ENCODE data around the gene SEPTIN12.
A peak's percentile ranks its signal among the peaks of the same experiment; 100 is the strongest.
"Not testable (repeated sequence)": the region's sequence is repeated elsewhere in the genome, so short reads cannot be mapped to it uniquely, and the experiment has no call there.

Gene SEPTIN12

DNA sequence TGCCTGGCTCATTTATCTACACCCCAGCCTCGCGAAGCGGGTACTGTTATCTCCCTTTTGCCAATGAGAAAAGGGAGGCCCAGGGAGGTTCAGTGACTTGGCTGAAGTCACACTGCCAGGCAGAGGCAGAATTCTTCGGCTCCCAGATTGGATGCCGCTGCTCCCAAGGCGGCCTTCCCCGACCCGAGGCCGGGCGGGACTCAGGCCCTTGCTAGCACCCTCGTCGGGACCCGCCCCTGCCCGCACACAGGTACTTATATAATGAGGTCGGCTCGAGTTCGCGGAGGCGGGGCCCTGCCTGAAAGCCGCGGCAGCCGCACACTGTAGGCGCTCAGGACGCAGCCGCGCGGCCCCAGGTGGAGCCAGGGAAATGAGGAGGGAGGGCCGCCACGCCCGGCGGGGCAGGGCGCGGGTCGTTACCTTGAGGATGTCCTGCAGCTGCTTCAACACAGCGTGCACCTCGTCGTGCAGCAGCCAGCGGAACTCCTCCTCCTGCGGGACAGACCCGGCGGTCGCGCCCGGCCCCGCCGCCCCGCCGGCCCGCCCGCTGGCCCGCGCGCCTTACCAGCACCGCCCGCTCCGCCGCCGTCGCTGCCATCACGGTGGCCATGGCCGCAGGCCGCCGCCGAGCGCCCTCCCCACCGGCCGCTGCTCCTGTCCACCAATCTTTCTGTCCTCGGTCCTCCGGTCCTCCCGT, 14.0 kb upstream of the SEPTIN12 start, which contains the start of gene ROGDI:
Gene ROGDI, minus strand, starts transcription at position 672 of the 697 bp plus-strand sequence. Its CDS starts 62 bp downstream, at position 610.
- peak; percentile 89 for DNase-seq

DNA sequence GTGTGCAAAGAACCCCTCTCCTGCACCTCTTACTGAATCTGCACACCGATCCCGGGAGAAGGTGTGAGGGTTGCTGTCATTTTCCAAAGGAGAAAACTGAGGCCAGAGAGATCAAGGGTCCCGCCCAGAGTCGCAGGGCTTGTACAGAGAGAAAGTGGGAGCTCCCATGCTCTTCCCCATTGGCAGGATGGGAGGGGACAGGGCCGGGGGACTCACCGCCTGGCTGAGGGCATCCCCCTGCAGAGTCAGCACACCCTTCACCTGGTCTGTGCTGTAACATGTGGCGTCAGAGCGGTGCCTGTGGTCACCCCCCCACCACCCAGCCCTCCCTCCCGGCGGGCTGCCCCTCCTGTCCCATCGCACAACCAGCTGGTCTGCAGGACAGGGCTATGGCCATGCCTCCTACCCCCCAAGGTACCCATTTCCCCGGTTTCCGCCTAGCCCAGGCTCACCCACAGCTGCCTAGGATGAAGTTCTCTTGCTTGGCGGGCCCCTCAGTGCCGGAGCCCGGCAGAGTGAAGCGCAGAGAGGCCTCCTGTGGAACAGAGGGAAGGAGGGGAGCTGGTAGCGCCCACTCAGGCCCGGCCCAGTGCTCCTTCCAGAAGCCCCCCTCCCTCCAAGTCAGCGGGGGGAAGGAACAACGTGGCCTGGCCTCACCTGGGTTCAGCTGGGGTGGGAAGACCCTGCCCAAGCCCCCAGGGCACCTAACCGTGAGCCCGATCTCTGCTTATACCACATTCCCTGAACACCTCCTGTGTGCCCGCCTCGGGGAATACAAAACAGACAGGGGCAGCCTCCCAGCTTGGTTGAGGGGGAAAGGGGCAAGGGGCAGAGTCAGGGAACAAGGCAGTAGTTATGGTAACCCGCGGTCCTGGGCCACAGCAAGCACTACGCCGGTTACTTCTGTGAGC, 13.2 kb upstream of the SEPTIN12 start:
- no peak for DNase-seq

DNA sequence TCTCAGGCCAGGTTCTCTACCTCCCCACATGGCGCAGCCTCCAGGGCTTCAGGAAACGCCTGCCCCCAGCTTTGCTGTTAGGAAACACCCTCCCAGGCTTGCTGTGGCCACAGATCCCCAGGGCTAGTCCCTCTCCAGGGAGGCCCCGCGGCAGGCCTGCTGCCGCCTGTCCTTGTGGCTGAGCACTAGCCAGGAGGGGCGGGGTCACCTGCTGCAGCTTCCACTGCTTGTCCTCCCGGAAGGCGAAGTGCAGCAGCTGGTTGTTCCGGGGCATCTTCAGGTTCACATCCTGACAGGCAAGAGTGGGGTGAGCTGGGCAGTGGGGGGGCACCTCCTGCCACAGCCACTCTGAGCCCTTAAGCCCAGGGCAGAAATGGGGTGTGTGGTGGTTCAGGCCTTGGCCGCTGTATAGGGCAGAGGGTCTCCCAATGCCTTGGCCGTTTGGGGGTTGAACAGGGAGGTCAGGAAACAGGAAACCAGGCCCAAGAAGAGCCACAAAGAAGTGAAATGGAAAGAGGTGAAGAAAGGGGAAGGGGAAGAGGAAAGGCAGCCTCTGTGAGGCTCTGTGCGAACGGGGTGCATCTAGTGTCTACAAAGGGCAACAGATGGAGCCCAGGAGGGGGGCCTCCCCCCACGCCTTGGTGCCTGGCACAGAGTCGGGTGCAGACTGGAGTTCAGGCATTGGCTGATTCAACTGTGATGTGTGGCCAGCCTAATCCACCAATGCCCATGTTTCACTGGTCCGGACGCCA, 12.3 kb upstream of the SEPTIN12 start:
- DNase-seq: no peak

DNA sequence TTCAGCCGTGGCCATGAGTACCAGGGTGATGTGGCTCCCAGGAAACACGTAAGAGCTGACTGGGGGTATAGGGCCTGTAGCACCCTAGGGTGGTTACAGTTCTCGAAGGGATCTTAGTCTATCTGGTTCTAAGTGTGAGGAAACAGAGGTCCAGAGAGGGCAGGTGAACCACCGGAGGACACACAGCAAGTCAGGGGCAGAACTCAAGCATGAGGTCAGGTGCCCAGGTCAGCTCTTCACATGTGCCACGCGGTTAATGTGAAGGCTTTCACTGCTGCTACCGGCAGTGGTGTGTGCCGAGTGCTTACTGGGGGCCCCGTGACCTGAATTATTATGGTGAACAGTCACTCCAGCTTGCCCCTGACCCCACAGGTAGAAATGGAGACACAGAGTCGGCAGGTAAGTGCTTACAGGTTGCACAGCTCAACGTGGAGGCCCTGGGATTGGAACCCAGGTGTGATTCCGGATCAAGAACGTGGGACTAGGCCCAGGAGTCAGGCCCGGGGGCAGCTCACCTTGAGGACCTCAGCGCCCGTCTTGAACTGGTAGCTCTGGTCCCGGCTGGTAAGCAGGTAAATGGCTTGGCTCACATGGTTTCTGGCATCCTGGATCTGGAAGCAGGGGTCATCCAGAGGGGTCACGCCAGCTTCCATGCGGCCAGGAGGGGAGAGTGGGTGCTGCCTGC, 11.2 kb upstream of the SEPTIN12 start:
- no peak for DNase-seq

DNA sequence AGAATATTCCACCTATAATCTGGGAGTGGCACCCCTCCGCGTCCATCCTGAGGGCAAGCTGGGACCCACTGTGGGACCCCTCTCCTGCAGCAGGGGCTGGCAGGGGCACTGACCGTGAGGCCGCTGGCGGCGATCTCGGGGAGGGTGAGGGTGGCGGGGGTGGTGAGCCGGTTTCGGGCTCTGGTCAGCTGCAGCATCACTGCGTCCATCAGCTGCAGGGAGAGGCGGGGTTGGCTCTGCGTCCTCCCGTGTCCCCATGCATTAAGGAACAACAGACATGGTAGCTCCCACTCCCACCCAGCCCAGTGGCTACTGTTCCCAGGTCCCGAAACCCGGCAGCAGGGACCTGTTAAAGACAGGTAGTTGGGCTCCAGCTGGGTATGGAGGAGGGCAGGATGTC, 10.3 kb upstream of the SEPTIN12 start:
- DNase-seq: no peak

DNA sequence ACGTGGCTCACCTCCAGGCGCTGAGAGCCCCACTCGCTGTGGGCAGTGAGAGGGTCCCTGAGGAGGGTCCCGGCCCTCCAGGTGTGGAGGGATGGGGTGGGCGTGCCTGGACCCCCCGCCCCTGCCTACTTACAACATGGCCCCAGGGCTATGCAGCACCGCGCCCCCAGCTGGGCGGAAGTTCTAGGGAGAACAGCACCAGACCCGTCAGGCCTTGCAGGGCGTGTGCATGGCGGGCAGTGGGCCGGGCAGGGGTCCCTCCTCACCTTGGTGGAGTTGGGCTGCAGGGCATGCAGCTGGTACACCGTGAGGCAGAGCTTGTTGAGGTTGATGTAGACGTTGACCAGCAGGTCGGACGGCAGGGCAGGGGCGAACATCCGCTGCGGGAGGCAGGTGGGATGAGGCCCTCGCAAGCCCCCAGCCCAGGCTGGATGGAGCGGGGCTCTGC, 9.7 kb upstream of the SEPTIN12 start:
- DNase-seq: no peak

DNA sequence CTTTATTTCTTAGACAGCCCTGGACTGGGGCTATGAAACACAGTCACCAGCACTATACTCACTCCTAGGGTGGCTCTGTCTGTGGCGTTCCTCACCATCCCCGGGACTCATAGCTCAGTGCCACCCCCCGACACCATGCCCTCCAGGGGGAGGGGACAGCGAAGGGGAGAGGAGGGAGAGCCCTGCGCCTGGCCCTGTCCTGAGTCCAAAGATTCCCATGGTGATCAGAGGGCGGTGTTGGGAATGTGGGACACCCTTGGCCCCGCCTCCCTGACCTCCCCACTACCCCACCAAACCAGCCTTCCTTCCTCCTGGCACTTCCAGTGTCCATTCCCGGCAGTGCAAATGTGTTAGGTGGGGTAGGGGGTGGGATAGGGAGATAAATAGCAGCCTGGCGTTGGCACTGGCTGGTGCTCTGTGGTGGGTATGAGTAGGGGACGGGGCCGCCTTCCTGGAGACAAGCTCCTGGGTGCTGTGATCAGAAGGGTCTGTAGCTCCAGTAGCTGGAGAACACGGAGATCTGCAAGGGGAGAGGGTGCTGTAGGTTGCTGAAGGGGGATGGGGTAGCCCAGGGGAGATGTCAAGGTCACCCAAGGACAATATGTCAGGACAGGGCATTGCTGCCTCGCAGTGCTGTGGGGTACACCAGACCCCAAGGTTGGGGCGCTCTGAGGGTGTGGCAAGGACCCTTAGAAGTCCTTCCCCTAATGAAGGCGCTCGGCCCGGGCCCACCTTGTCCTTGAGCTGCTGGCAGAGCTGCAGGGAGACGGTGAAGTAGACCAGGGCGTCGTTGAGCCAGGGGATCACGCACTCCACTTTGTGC, 9.0 kb upstream of the SEPTIN12 start:
- no peak for DNase-seq

DNA sequence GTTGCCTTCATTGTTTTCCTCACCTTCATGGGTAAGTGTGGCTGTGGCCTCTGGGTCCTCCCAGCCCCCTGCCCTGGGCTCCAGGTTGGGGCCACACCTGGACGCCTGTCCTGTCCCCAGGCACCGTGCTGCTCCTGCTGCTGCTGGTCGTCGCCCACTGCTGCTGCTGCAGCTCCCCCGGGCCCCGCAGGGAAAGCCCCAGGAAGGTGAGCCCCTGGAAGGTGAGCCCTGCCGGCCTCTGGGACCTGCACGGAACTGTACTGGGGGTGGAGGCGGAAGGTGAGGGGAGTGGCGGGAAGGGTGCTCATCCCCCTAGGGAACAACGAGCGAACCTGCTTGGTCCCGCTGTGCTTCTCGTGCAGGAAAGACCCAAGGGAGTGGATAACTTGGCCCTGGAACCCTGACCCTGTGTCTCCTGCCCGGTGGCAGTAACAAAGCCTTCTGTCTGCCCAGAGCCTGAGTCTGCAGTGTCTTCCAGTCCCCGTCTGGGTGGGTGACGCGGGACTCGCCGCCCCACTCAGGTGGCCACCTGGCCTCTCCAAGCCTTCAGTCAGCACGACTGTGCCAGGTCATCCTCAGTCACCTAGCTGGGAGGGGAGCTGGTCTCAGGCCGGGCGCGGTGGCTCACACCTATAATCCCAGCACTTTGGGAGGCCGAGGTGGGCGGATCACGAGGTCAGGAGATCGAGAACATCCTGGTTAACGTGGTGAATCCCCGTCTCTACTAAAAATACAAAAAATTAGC, 7.9 kb upstream of the SEPTIN12 start:
- DNase-seq: no peak

DNA sequence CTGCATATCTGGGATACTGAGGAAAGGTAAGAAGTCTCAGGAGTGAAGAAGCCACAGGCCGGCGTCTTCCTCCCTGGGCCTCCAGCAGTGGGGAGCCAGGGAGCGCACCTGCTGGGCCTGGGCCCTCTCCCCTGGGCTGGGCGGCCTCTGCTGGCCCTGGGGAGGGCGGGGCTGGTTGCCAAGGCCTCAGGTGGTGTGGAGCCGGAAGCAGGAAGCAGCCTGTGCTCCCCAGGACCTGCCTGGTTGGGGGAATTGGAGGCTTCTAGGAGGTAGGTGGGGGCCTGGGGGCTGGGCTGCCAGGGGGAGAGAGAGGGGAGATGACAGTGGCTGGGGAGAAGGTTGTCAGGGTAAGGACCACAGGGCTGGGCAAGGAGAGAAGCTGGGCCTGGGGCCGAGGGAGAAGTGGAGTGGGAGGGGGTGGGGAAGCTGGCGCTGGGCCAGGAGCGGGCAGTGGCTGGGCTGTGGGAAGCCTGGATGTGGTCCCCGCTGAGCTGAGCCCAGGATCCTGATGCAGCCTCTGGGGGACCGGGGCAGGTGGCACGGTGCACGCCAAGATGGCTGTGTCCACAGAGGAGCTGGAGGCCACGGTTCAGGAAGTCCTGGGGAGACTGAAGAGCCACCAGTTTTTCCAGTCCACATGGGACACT, 7.2 kb upstream of the SEPTIN12 start, which contains the start of gene SMIM22:
Gene SMIM22, plus strand, starts transcription at position 189 of the 647 bp plus-strand sequence. Its CDS starts 366 bp downstream, at position 555.
- no peak for DNase-seq

DNA sequence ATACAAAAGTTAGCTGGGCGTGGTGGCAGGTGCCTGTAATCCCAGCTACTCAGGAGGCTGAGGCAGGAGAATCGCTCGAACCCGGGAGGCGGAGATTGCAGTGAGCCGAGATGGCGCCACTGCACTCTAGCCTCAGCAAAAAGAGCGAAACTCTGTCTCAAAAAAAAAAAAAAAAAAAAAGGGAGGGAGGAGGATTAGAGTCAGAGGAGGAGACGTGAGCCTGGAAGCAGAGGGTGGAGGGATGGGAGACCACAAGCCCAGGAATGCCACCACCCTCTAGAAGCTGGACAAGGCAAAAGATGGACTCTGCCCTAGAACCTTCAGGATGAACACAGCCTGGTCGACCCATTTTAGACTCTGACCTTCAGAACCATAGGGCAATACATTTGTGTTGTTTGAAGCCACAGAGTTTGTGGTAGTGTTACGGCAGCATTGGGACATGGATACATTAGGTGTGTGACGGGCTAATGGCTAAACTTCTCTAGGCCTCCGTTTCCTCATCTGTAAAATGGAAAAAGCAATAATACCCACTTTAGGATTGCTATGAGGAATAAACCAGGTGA, 4.9 kb upstream of the SEPTIN12 start:
- DNase-seq: no peak

DNA sequence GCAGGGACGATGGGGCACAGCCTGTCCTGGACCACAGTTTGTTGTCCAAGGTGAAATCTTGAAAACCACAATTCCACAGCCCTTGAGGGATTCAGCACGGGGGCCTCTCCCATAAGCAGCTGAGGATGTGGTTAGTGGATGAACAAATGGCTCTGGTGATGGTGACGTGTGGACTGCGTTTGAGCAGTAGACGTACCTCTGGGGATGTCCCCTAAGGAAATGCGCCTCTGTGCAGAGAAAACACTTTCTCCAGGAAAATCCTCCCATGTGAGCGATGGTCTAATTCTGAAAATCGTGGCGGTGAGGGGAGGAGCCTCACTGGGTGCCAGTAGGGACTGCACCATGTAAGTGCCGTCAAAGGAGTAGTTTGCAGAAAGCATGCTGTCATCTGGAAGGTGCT, 2.7 kb upstream of the SEPTIN12 start:
- no peak for DNase-seq

DNA sequence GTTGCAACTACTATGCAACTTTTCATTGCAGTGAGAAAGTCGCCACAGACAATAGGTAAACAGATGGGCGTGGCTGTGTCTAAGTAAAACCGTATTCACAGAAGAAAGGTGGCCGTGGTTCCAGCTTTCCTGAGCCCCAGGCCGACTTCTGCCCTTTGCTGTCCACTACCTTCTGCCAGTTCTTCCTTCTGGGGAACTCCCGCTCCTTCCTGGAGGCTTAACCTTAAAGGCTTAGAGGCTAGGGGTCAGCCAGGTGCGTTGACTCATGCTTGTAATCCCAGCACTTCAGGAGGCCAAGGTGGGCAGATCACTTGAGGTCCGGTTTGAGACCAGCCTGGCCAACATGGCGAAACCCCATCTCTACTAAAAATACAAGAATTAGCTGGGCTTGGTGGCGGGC, 2.1 kb upstream of the SEPTIN12 start:
- no peak for DNase-seq

DNA sequence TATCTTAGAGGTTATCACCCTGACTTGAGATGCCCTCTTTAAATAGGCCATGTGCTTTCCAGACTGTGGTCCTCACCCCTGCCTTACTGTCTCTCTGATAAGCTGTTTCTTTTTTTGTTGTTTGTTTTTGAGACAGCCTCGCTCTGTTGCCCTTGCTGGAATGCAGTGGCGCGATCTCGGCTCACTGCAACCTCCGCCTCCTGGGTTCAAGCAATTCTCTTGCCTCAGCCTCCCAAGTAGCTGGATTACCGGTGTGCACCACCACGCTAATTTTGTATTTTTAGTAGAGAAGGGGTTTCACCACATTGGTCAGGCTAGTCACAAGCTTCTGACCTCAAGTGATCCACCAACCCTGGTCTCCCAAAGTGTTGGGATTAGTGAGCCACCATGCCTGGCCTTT, 765 bp upstream of the SEPTIN12 start:
- no peak for DNase-seq

DNA sequence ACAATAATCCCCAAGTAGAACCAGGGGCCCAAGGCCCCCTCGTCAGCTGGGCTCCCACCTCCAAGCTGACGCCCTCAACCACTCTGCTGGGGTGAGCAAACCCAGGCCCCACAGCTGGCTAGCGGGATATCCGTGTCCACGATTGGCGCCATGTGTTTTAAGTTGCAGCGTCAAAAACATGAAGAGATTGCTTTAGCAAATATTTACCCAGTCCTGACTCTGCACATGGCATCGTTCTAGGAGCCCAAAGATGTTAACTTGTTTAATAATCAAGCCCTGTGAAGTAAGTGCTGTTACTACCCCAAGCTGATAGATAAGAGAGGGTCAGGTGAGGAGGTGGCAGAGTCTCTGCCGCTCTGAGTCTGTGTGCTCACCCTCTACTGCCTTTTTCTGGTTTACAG, 344 bp upstream of the SEPTIN12 start:
- DNase-seq: no peak

DNA sequence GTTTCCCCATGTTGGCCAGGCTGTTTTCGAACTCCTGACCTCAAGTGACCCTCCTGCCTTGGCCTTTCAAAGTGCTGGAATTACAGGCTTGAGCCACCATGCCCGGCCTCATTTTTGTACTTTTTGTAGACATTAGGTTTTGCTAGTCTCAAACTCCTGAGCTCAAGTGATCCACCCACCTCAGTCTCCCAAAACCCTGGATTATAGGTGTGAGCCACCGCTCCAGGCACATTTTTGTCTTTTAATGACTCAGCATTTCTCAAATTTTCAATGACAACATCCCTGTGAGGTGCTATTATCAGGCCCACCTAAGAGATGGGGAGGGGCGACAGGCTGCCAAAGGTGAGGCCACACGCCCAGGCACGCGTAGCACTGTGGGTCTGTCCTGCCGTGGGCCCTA, 1.1 kb downstream of the SEPTIN12 start:
- no peak for DNase-seq

DNA sequence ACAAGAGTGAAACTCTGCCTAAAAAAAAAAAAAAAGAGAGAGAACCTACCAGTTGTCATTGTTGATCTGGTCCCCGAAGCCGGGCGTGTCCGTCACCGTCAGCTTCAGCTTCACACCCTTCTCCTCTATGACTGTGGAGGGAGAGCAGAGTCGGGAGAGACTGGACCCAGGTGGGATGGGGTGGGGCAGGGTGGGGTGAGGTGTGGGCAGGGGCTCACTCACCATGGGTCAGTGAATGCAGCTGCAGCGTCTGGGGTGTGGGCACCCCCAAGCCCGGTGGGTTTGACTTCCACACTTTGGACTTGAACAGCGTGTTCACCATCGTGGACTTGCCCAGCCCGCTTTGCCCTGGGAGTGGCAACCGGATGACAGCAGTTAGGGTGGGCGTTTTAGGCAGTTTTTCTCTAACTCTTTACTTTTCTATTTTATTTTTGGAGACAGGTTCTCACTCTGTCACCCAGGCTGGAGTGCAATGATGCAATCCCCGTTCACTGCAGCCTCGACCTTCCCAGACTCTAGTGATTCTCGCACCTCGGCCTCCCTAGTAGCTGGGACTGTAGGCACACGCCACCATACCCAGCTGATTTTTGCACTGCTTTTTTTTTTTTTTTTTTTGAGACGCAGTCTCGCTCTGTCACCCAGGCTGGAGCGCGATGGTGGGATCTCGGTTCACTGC, 2.2 kb downstream of the SEPTIN12 start:
- DNase-seq: no peak

DNA sequence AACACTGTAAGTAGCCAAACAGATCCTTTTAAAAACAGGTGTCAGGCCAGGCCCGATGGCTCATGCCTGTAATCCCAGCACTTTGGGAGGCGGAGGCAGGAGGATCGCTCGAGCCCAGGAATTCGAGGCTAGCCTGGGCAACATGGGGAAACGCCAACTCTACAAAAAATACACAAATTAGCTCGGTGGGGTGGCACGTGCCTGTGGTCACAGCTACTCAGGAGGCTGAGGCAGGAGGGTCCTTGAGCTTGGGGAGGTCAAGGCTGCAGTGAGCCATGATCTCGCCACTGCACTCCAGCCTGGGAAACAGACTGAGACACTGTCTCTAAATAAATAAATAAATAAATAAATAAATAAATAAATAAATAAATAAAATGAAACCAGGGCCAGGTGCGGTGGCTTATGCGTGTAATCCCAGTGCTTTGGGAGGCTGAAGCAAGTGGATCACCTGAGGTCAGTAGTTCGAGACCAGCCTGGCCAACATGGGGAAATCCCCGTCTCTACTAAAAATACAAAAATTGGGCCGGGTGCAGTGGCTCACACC, 3.6 kb downstream of the SEPTIN12 start:
- DNase-seq: not testable (repeated sequence)

DNA sequence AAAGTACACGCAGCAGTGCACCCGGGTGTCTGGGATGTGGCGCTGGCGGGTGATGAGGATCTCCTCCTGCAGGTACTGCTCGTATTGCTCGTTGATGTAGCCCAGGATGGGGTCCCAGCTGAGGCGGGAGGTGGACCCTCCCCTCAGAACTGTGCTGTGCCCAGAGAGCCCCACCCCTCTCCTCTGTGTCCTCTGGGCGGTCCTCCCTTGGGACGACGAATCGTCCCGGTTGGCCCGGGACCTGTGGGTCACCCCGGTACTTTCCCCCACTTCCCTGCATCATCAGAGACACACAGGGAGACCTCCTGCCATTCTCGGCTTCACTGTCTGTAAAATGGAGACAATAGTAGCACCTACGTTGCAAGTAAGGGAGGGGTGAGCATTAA, 4.2 kb downstream of the SEPTIN12 start:
- DNase-seq: no peak
